ENCODE results near the gene NRDE2. TPM values are rescaled to one million over a fixed set of nuclear protein-coding genes. Genes with fewer than 3 reads are reported as not detected.

The NRDE2 gene
- total and polyA plus RNA-seq, 8 donors = 7.0 to 12.7 (median 9.3) TPM

DNA sequence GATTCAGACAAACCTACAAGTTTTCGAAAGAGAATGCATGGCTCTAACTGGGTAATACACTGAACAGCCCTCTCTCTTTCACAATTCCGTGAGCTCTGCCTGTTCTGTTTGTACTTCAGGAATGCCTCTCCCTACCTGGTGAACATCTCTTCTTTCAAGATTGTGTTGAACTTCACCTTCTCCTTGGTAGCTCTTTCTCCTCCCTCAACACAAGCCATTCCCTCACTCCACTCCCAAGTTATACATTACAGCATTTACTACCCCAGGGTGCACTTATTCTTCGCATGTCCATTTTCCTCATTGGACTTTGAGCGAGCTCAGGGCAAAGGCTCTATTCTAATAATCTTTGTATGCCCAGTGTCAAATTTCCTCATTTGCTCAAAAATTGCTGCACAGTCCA lies 28.3 kb downstream of the NRDE2 start:
- DNase-seq (no peak), FAIRE-seq (no peak), ATAC-seq (no peak)
- peaks cover 0 to 7% (median 5%) of the 10 kb centered on the region in 3 donors for H3K36me3 ChIP-seq
- no peaks in the 10 kb centered on the region for H3K9me3 ChIP-seq
- WGBS, 2 donors = 90 to 91% methylated on average over 4 of the region's 4 CpGs
- intact Hi-C loops (cut with DNase I) = loop anchor here in 1 of 3 donors (10.0 kb wide), 1 partner anchor 401 kb away; no protein-coding TSS in a partner anchor
- no peak overlapping the region for H3K27ac ChIP-seq
- H3K27me3 ChIP-seq = no peaks in the 10 kb centered on the region
- TF ChIP-seq, protein P1, sequence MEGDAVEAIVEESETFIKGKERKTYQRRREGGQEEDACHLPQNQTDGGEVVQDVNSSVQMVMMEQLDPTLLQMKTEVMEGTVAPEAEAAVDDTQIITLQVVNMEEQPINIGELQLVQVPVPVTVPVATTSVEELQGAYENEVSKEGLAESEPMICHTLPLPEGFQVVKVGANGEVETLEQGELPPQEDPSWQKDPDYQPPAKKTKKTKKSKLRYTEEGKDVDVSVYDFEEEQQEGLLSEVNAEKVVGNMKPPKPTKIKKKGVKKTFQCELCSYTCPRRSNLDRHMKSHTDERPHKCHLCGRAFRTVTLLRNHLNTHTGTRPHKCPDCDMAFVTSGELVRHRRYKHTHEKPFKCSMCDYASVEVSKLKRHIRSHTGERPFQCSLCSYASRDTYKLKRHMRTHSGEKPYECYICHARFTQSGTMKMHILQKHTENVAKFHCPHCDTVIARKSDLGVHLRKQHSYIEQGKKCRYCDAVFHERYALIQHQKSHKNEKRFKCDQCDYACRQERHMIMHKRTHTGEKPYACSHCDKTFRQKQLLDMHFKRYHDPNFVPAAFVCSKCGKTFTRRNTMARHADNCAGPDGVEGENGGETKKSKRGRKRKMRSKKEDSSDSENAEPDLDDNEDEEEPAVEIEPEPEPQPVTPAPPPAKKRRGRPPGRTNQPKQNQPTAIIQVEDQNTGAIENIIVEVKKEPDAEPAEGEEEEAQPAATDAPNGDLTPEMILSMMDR (IDR thresholded peaks at IDR 0.05) = no peak
- H3K4me1 ChIP-seq = peaks cover 0 to 8% (median 4%) of the 10 kb centered on the region in 3 donors
- no peak overlapping the region for H3K4me3 ChIP-seq

DNA sequence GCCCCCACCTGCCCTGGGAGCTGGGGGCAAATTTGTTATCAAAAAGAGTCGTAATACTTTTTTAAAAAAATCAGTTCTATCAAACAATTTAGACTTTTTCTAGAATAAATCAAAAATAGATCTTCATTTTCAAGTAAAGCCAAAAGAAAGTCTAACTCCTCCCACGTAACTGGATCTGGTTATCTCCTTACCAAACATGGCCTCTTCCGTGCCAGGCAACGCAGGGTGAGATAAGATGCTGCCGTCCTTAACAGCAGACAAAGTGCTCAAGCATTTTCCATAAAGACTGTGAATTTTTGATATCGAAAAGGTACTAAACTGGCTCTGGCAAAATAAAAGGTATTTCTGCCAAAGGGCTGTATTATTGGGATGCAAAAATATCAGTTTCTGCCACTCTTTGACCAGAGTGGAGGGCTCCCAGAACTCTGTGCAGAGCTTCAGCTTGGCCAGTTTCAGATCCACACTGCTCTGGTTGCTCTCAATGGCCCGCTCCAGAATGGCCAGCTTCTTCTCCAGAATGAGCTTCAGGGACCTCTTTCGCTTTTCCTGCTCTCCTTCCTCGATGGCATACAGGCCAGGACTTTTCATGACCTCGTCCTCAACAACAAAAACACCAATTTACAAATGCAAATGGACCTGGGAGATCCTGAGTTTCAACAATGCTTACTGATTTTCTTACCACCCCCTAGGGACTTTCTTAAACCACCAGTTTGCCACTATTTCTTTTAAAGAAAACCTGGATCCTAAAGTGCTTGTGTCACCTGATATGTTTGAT lies 29.0 kb downstream of the NRDE2 start:
- TF ChIP-seq, protein P1 (IDR thresholded peaks at IDR 0.05) = no peak
- ATAC-seq = no peak
- Histone ChIP-seq H3K36me3 (peaks cover 0 to 7% (median 5%) of the 10 kb centered on the region in 3 donors), H3K4me3 (no peak overlapping the region), H3K9me3 (no peaks in the 10 kb centered on the region), H3K27ac (no peak overlapping the region), H3K27me3 (no peaks in the 10 kb centered on the region), H3K4me1 (peaks cover 0 to 8% (median 4%) of the 10 kb centered on the region in 3 donors)
- no peak for DNase-seq
- FAIRE-seq = no peak
- intact Hi-C loops (cut with DNase I) = loop anchor here in 1 of 3 donors (10.0 kb wide), 1 partner anchor 402 kb away; no protein-coding TSS in a partner anchor
- WGBS, 2 donors = 54% methylated on average over 10 of the region's 10 CpGs

DNA sequence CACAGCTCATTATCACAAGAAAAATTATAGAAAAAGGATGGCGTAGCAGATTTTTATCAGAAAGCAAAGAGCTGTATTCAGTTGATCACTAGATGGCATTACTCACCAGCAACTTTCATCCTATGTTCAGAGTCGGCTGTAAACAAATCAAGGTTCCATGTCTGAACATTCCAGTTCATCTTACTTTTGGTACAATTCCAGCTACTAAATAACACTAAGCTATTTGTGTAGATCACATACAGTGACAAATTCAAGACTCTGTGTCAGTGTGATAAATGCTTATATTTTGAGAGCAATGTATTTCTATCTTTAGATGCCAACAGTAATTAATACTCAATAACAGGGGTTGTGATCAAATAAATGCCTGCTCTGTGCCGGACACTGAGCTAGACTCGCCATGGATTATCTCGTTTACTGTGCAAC lies 30.1 kb downstream of the NRDE2 start:
- intact Hi-C loops (cut with DNase I) = loop anchor here in 1 of 3 donors (10.0 kb wide), 1 partner anchor 403 kb away; no protein-coding TSS in a partner anchor
- no peak for DNase-seq
- WGBS, 2 donors = 35 to 42% methylated on average over 5 of the region's 5 CpGs
- Histone ChIP-seq H3K27me3 (no peaks in the 10 kb centered on the region), H3K4me1 (peaks cover 0 to 8% (median 4%) of the 10 kb centered on the region in 3 donors), H3K36me3 (peaks cover 0 to 8% (median 5%) of the 10 kb centered on the region in 3 donors), H3K4me3 (no peak overlapping the region), H3K9me3 (no peaks in the 10 kb centered on the region), H3K27ac (peak overlapping the region in 2 of 4 donors; percentile 13 to 28)
- peak; percentile 80 to 88 (median 86) for ATAC-seq
- FAIRE-seq = peak; percentile 89
- TF ChIP-seq, protein P1 (IDR thresholded peaks at IDR 0.05) = peak in 2 of 4 donors; percentile 8 to 18

DNA sequence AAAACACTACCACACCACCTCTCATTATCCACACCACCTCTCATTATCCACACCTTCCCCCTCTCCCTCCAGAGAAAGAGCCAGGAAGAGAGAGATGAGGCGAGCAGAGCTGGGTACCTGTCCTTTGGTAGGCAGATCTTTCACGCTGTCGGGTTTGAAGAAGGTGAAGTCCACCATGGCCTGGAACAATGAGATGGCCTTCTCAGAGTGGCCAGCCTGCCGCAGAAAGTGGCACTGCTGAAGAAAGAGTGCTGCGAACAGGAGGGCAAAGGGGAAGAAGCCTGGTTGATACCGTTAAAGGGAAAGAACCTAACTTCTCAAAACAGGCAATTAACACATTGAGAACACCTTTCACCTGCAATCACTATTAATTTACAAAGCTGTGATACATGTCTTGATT lies 30.6 kb downstream of the NRDE2 start:
- H3K4me3 ChIP-seq = no peak overlapping the region
- peaks cover 0 to 8% (median 4%) of the 10 kb centered on the region in 3 donors for H3K4me1 ChIP-seq
- ATAC-seq (no peak), DNase-seq (no peak), FAIRE-seq (no peak)
- TF ChIP-seq, protein P1 (IDR thresholded peaks at IDR 0.05) = no peak
- H3K9me3 ChIP-seq = no peaks in the 10 kb centered on the region
- H3K36me3 ChIP-seq = peaks cover 0 to 14% (median 5%) of the 10 kb centered on the region in 3 donors
- no peak overlapping the region for H3K27ac ChIP-seq
- H3K27me3 ChIP-seq = no peaks in the 10 kb centered on the region
- 77 to 82% methylated on average over 6 of the region's 6 CpGs for WGBS, 2 donors
- intact Hi-C loops (cut with DNase I) = loop anchor here in 1 of 3 donors (10.0 kb wide), 1 partner anchor 404 kb away; no protein-coding TSS in a partner anchor
